Keratinocyte (primary cell): ENCODE results near the gene CRADD. TPM values are rescaled to one million over a fixed set of nuclear protein-coding genes. Genes with fewer than 3 reads are reported as not detected.

ENCODE experiments used
- DNase-seq: peaks from one replicate; pipeline ENCODE4 v3.0.0-alpha.2; 2011; ENCODE audit warnings: low read depth, missing footprints, low spot score
- FAIRE-seq: peaks from 2 replicates; lab custom pipeline; 2011; peaks lifted over from hg19 to GRCh38; lab: Jason Lieb, UNC
- H2AFZ ChIP-seq: 2 replicates; pipeline ENCODE4 v1.6.0; 2012; ENCODE audit warnings: low read length, control low read depth, inconsistent platforms; ENCODE audit not compliant: control insufficient read depth
- H3K27ac ChIP-seq: 2 replicates; pipeline ENCODE4 v1.5.1; 2011; ENCODE audit warnings: low read length; ENCODE audit not compliant: control insufficient read depth, insufficient read depth
- H3K27me3 ChIP-seq: 3 replicates; pipeline ENCODE4 v1.6.0; 2011; ENCODE audit warnings: low read length; ENCODE audit not compliant: control insufficient read depth, insufficient read depth; ENCODE audit errors: extremely low read depth
- H3K36me3 ChIP-seq, 2 experiments: 2 replicates in 1 of 2; 3 replicates in 1 of 2; pipeline ENCODE4 v1.5.1; 2011; ENCODE audit warnings: low read length in 2 of 2, mild to moderate bottlenecking in 1 of 2; ENCODE audit not compliant: control insufficient read depth in 2 of 2, insufficient read depth in 2 of 2; ENCODE audit errors: extremely low read depth in 1 of 2
- H3K4me1 ChIP-seq: 3 replicates; pipeline ENCODE4 v1.5.1; 2011; ENCODE audit warnings: low read length; ENCODE audit not compliant: control insufficient read depth, insufficient read depth; ENCODE audit errors: extremely low read depth
- H3K4me2 ChIP-seq: 3 replicates; pipeline ENCODE4 v1.6.0; 2011; ENCODE audit warnings: low read depth, low read length; ENCODE audit not compliant: control insufficient read depth, insufficient read depth; ENCODE audit errors: extremely low read depth
- H3K4me3 ChIP-seq, 3 experiments: fragments of 200-600 bp in 1 of 3; sonication (generic) in 1 of 3; 2 replicates in 2 of 3; 3 replicates in 1 of 3; pipeline ENCODE4 v1.5.1; 2011 to 2016; ENCODE audit warnings: low read length in 3 of 3, mild to moderate bottlenecking in 3 of 3, control low read depth in 2 of 3, inconsistent platforms in 1 of 3, low read depth in 1 of 3, mixed read lengths in 1 of 3, mixed run types in 1 of 3, moderate library complexity in 1 of 3; ENCODE audit not compliant: control insufficient read depth in 2 of 3, insufficient read depth in 2 of 3; ENCODE audit errors: extremely low read depth in 1 of 3
- H3K79me2 ChIP-seq: 2 replicates; pipeline ENCODE4 v1.6.0; 2012; ENCODE audit warnings: low read length; ENCODE audit not compliant: control insufficient read depth, insufficient read depth
- H3K9ac ChIP-seq: 3 replicates; pipeline ENCODE4 v1.6.0; 2011; ENCODE audit warnings: low read length; ENCODE audit not compliant: control insufficient read depth, insufficient read depth; ENCODE audit errors: extremely low read depth
- H3K9me1 ChIP-seq: 3 replicates; pipeline ENCODE4 v1.6.0; 2011; ENCODE audit warnings: low read length; ENCODE audit not compliant: control insufficient read depth, insufficient read depth; ENCODE audit errors: extremely low read depth
- H3K9me3 ChIP-seq: 2 replicates; pipeline ENCODE4 v1.5.1; 2012; ENCODE audit warnings: low read depth, low read length; ENCODE audit not compliant: control insufficient read depth
- H4K20me1 ChIP-seq: 3 replicates; pipeline ENCODE4 v1.6.0; 2011; ENCODE audit warnings: low read length; ENCODE audit not compliant: control insufficient read depth, insufficient read depth; ENCODE audit errors: extremely low read depth
- EZH2 ChIP-seq: IDR thresholded peaks from one replicate; pipeline ENCODE4 v1.6.1; 2012; ENCODE audit warnings: inconsistent platforms, mild to moderate bottlenecking, low read length, moderate library complexity
- dilution Hi-C: fragments of 300-500 bp; cut with MboI; formaldehyde crosslinking; loops from one replicate; pipeline ENCODE4 v1.7.0; 2020; ENCODE audit warnings: low sequenced_read_pairs; ENCODE audit not compliant: extremely low pct_ligation_motif_present
- polyA plus RNA-seq, 5 experiments: library from polyadenylated mRNA; depleted of rRNA in 3 of 5; stranded (reverse) in 3 of 5; stranded (forward) in 1 of 5; unstranded in 1 of 5; fragments of >200 nt; gene quantifications; 1 replicate in 1 of 5; 2 replicates in 3 of 5; 3 replicates in 1 of 5; pipeline versions ENCODE4 v1.2.1 to v1.2.3, GENCODE V29; 2011 to 2012; ENCODE audit warnings: missing spikeins in 2 of 5, low read depth in 1 of 5, low replicate concordance in 1 of 5
- TF ChIP-seq, protein P1 (sequence below), 3 experiments: IDR thresholded peaks in 1 of 3; conservative IDR thresholded peaks in 1 of 3; optimal IDR thresholded peaks in 1 of 3; 2 replicates in 2 of 3; 3 replicates in 1 of 3; pipeline versions ENCODE3 to v1.5.1; 2011; ENCODE audit warnings: low read length in 3 of 3, mild to moderate bottlenecking in 3 of 3, moderate library complexity in 2 of 3, control low read depth in 1 of 3, inconsistent platforms in 1 of 3; ENCODE audit not compliant: insufficient read depth in 2 of 3; ENCODE audit errors: extremely low read depth in 1 of 3

The CRADD gene
- polyA plus RNA-seq, 1 donor (not counting 4 experiments of a cell fraction or from before 2014, with no cell fraction given) = 11.2 TPM

DNA sequence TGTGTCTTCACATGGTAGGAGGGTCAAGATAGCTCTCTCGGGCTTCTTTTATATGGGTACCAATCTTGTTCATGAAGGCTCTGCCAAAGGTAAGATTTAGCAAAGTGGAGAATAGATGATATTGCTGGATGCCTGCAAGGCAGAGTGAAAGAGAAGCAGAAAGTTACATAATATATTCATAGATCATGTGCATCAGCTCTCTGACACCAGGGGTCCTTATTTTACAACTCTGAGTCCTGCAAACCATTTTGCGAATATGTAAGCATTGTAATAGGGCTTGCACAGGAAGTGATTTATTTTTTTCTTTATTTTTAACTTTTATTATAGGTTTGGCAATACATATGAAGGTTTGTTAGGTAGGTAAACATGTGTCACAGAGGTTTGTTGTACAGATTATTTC is 31.8 kb downstream of the CRADD start:
- dilution Hi-C loops = no loop called here
- no peaks in the 10 kb centered on the region for H4K20me1 ChIP-seq
- no peaks in the 10 kb centered on the region for H3K9me3 ChIP-seq
- no peak overlapping the region for H3K9ac ChIP-seq
- no peaks in the 10 kb centered on the region for H3K79me2 ChIP-seq
- no peak overlapping the region for H3K4me3 ChIP-seq
- FAIRE-seq (no peak), DNase-seq (no peak)
- TF ChIP-seq, protein P1, sequence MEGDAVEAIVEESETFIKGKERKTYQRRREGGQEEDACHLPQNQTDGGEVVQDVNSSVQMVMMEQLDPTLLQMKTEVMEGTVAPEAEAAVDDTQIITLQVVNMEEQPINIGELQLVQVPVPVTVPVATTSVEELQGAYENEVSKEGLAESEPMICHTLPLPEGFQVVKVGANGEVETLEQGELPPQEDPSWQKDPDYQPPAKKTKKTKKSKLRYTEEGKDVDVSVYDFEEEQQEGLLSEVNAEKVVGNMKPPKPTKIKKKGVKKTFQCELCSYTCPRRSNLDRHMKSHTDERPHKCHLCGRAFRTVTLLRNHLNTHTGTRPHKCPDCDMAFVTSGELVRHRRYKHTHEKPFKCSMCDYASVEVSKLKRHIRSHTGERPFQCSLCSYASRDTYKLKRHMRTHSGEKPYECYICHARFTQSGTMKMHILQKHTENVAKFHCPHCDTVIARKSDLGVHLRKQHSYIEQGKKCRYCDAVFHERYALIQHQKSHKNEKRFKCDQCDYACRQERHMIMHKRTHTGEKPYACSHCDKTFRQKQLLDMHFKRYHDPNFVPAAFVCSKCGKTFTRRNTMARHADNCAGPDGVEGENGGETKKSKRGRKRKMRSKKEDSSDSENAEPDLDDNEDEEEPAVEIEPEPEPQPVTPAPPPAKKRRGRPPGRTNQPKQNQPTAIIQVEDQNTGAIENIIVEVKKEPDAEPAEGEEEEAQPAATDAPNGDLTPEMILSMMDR (optimal IDR thresholded peaks at IDR 0.05 in 1 of 3, IDR thresholded peaks at IDR 0.05 in 1 of 3, conservative IDR thresholded peaks at IDR 0.05 in 1 of 3; ENCODE audit: extremely low read depth in 1 of 3, insufficient read depth in 2 of 3, low read length in 3 of 3) = no peak
- no peak overlapping the region for H3K4me2 ChIP-seq
- H3K36me3 ChIP-seq = no peaks in the 10 kb centered on the region
- H3K27me3 ChIP-seq = no peaks in the 10 kb centered on the region
- H3K27ac ChIP-seq = no peak overlapping the region
- H3K4me1 ChIP-seq = no peaks in the 10 kb centered on the region
- no peak overlapping the region for H2AFZ ChIP-seq
- no peaks in the 10 kb centered on the region for H3K9me1 ChIP-seq

DNA sequence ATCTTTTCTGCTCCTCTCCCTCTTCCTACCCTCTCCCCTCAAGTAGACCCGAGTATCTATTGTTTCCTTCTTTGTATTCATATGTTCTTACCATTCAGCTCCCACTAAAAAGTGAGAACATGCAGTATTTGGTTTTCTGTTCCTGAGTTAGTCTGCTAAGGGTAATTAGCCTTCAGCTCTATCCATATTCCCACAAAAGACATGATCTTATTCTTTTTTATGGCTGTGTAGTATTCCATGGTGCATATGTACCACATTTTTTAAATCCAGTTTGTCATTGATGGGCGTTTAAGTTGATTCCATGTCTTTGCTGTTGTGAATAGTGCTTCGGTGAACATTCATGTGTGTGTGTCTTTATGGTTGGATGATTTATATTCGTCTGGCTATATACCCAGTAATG is 32.2 kb downstream of the CRADD start:
- Histone ChIP-seq H3K79me2 (no peaks in the 10 kb centered on the region), H2AFZ (no peak overlapping the region), H3K36me3 (no peaks in the 10 kb centered on the region), H4K20me1 (no peaks in the 10 kb centered on the region), H3K27me3 (no peaks in the 10 kb centered on the region), H3K9ac (no peak overlapping the region), H3K4me1 (no peaks in the 10 kb centered on the region), H3K4me2 (no peak overlapping the region), H3K9me3 (no peaks in the 10 kb centered on the region), H3K27ac (no peak overlapping the region), H3K9me1 (no peaks in the 10 kb centered on the region), H3K4me3 (no peak overlapping the region)
- DNase-seq = no peak
- dilution Hi-C loops = no loop called here
- FAIRE-seq = no peak
- TF ChIP-seq, protein P1 (optimal IDR thresholded peaks at IDR 0.05 in 1 of 3, IDR thresholded peaks at IDR 0.05 in 1 of 3, conservative IDR thresholded peaks at IDR 0.05 in 1 of 3; ENCODE audit: extremely low read depth in 1 of 3, insufficient read depth in 2 of 3, low read length in 3 of 3) = no peak
- TF ChIP-seq EZH2 = no peak
